HG03571 (cell line): ENCODE measurements around the gene GAS6.
"Not testable (repeated sequence)": the region's sequence is repeated elsewhere in the genome, so short reads cannot be mapped to it uniquely, and the experiment has no call there.

Experiments
- ATAC-seq: cut with Tn5 transposase; IDR thresholded peaks from one replicate; pipeline ENCODE4 v1.9.1; 2021; ENCODE audit not compliant: unreplicated experiment

GAS6 gene

GRCh38 chr13:113874579-113875428 lies 10.9 kb upstream of the GAS6 start:
- no peak for ATAC-seq

- no peak for ATAC-seq
Measured at GRCh38 chr13:113874177-113874576, 10.3 kb upstream of the GAS6 start.

DNA sequence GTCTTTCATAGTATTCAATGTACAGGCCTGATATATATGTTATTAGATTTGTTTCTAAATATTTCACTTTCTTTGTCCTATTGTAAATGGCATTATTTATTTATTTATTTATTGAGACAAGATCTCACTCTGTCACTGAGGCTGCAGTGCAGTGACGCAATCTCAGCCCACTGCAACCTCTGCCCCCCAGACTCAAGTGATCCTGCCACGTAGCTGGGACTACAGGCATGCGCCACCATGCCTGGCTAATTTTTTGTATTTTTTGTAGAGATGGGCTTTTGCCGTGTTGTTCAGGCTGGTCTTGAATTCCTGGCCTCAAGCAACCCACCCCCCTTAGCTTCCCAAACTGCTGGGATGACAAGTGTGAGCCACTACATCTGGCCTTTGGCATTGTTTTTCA lies 5.4 kb upstream of the GAS6 start:
- no peak for ATAC-seq

DNA sequence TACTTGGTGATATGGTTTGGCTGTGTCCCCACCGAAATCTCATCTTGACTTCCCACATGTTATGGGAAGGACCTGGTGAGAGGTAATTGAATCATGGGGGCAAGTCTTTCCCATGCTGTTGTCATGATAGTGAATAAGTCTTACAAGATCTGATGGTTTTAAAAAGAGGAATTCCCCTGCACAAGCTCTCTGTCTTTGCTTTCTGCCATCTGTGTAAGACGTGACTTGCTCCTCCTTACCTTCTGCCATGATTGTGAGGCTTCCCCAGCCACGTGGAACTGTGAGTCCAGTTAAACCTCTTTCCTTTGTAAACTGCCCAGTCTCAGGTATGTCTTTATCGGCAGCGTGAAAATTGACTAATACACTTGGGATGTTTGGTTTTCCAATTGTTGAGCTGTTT lies 4.0 kb upstream of the GAS6 start:
- ATAC-seq = not testable (repeated sequence)

GRCh38 chr13:113865427-113865826 lies 1.6 kb upstream of the GAS6 start:
- ATAC-seq = no peak

- no peak for ATAC-seq
Measured at GRCh38 chr13:113864273-113864890, 506 bp upstream of the GAS6 start.

GRCh38 chr13:113862931-113863523 lies 849 bp downstream of the GAS6 start:
- no peak for ATAC-seq

DNA sequence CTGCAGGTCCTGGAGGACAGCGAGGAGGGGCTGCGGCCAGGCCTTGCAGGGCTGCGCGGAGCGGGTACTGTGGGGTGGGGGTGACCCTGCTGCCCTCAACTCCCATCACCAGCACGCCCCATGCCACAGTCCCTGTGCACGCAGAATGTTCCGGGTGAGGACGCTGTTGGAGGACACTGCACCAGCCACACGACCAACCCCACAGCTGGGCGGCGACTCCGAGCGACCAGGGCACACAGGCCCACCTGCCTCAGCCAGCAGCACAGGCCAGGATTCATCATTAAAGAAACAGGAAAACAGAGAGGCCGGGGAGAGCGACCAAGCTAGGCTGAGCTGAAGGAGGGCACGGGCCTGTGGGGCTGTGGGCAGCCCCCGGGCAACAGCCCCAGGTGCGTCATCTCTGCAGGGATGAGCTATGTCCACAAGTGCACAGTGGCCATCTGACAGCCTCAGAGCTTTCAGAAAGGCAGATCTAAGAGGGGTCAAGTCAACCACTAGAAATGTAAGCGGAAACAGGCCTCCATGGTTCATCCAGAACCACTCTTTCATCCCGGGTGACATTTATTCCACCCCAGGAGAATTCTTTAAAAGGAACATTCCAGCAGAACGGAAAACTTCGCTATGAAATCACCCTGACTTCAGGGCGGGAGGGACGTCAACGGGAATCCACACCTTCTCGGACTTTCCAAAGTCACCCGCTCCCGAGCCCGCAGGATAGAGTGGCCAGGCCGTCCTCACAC lies 1.5 kb downstream of the GAS6 start:
- ATAC-seq = no peak

- ATAC-seq = no peak
Measured at GRCh38 chr13:113861433-113862030, 2.3 kb downstream of the GAS6 start.

DNA sequence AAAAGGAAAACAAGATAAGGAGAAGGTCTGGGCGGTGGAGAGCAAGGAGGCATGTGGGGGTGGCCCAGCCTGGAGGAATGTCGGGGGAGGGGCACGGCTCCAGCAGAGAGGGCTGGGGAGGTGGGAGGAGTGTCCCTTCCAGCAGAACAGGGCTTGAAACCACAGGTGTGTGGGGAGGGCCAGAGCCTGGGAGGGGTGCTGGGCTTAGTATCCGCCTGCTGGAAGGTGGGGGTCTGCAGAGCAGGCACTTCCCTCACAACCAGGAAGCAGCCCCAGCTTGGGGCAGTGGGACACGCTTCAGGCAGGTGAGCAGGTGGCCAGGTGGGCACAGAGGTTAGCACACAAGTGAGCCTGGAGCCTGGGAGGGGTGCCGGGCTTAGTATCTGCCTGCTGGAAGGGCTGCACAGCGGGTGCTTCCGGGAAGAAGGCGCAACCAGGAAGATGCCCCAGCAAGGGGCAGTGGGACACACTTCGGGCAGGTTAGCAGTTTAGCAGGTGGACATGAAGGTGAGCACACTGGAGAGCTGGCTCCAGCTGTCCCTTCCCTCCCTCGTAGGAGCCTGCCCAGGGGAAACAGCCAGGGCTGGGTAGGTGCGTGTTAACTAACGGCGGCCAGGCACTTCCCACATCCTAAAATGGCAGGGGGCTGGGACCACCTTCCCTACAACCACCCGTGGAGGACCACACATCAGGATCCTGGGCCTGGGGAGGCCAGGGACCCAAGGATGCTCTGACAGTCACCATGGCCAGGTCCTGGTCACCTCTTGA lies 3.0 kb downstream of the GAS6 start:
- ATAC-seq = no peak

GRCh38 chr13:113860051-113860664 lies 3.7 kb downstream of the GAS6 start:
- no peak for ATAC-seq

DNA sequence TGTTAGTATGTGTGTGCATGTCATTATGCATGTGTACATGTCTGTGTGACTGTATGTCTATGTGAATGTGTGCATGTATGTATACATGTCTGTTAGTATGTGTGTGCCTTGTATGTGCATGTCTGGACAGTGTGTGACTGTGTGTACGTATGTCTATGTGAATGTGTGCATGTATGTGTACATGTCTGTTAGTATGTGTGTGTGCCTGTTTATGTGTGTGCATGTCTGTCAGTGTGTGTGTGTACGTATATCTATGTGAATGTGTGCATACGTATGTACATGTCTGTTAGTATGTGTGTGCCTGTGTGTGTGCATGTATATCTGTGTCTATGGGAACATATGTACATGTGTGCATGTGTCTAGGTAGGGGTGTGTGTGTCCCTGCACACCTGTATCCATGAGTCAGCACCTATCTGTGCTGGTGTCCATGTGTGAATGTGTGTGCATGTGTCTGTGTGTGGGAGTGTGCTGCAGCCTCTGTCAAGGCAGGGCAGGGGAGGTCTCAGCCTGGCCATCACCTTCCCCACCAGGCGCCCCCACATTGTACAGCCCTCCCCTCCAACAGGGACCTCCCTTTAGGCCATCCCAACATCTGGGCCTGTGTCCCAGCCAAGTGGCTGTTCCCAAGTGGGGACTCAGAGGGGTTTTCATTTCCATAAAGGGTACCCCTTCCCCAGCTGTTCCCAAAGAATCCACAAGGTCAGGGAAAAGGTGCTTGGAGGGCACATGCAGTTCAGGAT lies 4.4 kb downstream of the GAS6 start:
- no peak for ATAC-seq

DNA sequence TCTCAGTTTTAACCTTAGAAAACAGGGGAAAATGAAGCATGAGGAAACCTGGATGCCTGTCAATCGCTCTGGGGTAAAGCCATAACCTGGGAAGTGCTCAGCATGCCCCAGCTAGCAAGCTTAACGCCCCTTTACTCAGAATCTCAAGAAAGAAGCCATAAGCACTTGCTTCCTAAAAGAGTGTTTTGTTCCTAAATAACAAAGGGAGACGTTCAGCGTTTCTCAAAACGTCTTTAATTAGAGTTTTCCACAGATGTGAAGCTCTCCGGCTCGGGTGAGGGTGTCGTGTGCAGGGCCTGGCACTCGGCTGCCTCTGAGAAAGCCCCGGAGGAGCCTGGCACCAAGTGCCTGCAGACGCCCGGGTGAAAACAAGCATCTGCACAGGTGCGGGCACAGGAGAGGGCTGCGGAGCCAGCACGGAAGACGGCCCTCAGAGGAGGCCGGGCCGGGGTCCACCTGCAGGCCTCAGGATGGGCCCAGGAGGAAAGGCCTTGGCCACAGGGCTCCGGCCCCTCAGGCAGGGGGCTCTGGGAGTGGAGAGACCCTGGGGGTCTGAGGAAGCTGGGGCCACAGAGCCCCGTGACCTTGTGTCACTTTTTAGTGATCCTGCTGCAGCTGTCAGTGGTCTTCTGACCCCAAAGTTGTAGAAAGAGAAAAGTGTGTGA lies 6.2 kb downstream of the GAS6 start:
- no peak for ATAC-seq

DNA sequence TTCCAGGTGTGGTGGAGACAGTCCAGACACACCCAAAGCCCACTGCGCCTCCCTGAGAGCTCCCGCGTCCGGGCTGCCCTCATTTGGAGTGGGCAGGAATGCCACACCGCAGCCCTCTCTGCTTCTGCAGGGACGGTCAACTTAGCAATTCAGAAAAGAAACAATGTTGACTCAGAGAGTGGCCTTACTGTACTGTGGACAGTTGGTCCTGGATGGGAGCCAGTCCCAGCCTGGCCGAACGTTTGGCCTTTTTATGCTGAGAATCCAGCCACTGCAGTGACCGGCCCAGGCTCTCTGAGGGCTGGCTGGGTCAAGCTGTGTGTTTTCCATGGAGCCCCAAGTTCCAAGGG lies 7.2 kb downstream of the GAS6 start:
- ATAC-seq = no peak

DNA sequence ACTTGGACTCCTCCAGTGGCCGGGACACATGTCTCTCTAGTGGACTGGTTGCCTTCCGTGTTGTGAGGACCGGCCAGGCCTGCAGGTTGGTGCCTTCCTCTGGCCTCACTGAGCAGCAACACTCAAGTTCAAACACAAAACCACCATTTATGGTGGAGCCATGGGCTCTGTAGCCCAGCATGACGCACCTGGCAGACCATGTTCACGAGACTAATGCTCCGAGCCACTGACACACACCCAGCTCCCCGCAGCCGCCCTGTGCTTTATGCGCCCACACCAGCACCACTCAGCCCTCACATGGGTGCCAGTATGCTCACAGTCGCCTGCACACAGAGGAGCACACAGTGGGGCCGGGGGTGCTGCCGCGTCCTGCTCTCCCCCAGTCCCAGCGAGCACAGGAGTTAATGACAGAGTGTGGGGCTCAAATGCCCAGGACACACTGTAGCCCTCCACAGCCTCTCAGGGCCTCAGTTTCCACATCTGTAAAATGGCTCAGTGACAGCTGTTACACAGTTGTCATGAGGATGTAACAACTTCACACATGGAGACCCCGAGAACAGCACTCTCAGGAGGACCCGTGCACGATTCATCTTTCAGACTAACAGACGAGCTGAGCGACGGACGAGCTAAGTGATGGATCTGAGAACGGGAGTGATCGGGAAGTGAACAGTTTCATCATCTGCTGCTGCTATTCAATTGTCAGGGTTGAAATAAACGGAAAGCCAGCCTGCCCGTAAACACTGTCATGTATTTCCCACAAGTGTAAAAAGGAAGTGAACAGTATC lies 7.8 kb downstream of the GAS6 start:
- no peak for ATAC-seq

- no peak for ATAC-seq
Measured at GRCh38 chr13:113855012-113855921, 8.6 kb downstream of the GAS6 start.
